Gastrocnemius medialis (tissue), 4 donors: ENCODE results near the gene PDZD4.

ENCODE experiments used
- POLR2A ChIP-seq, 2 donors: fragments of 450-650 bp; IDR thresholded peaks; one replicate each; pipeline ENCODE4 v1.6.1; 2017; ENCODE audit warnings: antibody characterized with exemption in 2 of 2, mild to moderate bottlenecking in 2 of 2, moderate library complexity in 2 of 2
- TF ChIP-seq, protein P1 (sequence below), 5 experiments: fragments of 450-650 bp in 3 of 5; fragments of 200-600 bp in 2 of 5; sonication (generic) in 2 of 5; IDR thresholded peaks in 4 of 5; conservative IDR thresholded peaks in 1 of 5; 1 replicate in 4 of 5; 2 replicates in 1 of 5; pipeline ENCODE4 v1.5.1; 2016 to 2019; ENCODE audit warnings: antibody characterized with exemption in 5 of 5, mild to moderate bottlenecking in 3 of 5, moderate library complexity in 3 of 5

DNA sequence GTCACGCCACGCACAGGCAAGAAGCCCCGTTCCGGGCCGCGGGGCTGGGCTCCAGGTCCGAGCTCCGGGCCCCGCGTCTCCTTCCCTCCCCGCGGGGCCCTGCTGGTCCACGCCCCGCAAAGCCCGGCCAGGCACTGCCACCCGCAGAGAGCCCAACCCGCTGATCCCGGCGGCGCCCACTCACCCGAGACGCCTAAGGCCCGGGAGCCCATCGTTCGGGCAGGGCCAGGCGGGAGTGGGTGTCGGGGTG, 870 bp downstream of the PDZD4 start:
- TF ChIP-seq POLR2A (IDR thresholded peaks at IDR 0.05) = no peak
- TF ChIP-seq, protein P1, sequence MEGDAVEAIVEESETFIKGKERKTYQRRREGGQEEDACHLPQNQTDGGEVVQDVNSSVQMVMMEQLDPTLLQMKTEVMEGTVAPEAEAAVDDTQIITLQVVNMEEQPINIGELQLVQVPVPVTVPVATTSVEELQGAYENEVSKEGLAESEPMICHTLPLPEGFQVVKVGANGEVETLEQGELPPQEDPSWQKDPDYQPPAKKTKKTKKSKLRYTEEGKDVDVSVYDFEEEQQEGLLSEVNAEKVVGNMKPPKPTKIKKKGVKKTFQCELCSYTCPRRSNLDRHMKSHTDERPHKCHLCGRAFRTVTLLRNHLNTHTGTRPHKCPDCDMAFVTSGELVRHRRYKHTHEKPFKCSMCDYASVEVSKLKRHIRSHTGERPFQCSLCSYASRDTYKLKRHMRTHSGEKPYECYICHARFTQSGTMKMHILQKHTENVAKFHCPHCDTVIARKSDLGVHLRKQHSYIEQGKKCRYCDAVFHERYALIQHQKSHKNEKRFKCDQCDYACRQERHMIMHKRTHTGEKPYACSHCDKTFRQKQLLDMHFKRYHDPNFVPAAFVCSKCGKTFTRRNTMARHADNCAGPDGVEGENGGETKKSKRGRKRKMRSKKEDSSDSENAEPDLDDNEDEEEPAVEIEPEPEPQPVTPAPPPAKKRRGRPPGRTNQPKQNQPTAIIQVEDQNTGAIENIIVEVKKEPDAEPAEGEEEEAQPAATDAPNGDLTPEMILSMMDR (IDR thresholded peaks at IDR 0.05 in 4 of 5, conservative IDR thresholded peaks at IDR 0.05 in 1 of 5) = no peak
